Calu3 (cell line): ENCODE results near the gene SEPTIN12. TPM values are rescaled to one million over a fixed set of nuclear protein-coding genes. Genes with fewer than 3 reads are reported as not detected.

Source experiments
- BruUV-seq: library from RNA; stranded (reverse); fragments of 400-500 nt; replicated peaks from 2 replicates; lab custom pipeline; 2021; lab: Mats Ljungman, UMichigan
- CTCF ChIA-PET: fragments of 300-600 bp; sonication (Branson Sonifier 250); formaldehyde crosslinking; loops from one replicate; lab custom pipeline; 2022; ENCODE audit warnings: antibody characterized with exemption; lab: Charles Lee
- DNase-seq: peaks from one replicate; pipeline ENCODE4 v3.0.0; 2022
- H3K27ac Mint-ChIP-seq: one replicate; pipeline ENCODE4 v1.8.0; 2022; ENCODE audit warnings: mixed read lengths; ENCODE audit not compliant: unreplicated experiment
- H3K27me3 Mint-ChIP-seq: one replicate; pipeline ENCODE4 v1.8.0; 2022; ENCODE audit warnings: mixed read lengths; ENCODE audit not compliant: unreplicated experiment
- H3K36me3 Mint-ChIP-seq: one replicate; pipeline ENCODE4 v1.8.0; 2022; ENCODE audit warnings: mild to moderate bottlenecking, moderate library complexity, mixed read lengths; ENCODE audit not compliant: insufficient read depth, unreplicated experiment
- H3K4me1 Mint-ChIP-seq: one replicate; pipeline ENCODE4 v1.8.0; 2022; ENCODE audit warnings: mild to moderate bottlenecking, low read depth, mixed read lengths; ENCODE audit not compliant: unreplicated experiment
- H3K4me3 Mint-ChIP-seq: one replicate; pipeline ENCODE4 v1.8.0; 2022; ENCODE audit warnings: mild to moderate bottlenecking, low read depth, moderate library complexity, mixed read lengths; ENCODE audit not compliant: unreplicated experiment
- H3K9me3 Mint-ChIP-seq: one replicate; pipeline ENCODE4 v1.8.0; 2022; ENCODE audit warnings: low read depth, mixed read lengths; ENCODE audit not compliant: unreplicated experiment
- intact Hi-C: fragments of 100-400 bp; cut with micrococcal nuclease; formaldehyde crosslinking; loops from one replicate; pipeline ENCODE4 v1.10.0; 2022; ENCODE audit not compliant: unreplicated experiment
- total RNA-seq: library from RNA; stranded (reverse); gene quantifications from 2 replicates; pipeline ENCODE4 v1.2.3, GENCODE V29; 2022
- TF ChIP-seq, protein P1 (sequence below): fragments of 200-600 bp; IDR thresholded peaks from one replicate; pipeline ENCODE4 v1.8.0; 2022; ENCODE audit warnings: antibody characterized with exemption; ENCODE audit not compliant: unreplicated experiment

Gene SEPTIN12
- total RNA-seq, 1 experiment from 2014 or later: not detected

DNA sequence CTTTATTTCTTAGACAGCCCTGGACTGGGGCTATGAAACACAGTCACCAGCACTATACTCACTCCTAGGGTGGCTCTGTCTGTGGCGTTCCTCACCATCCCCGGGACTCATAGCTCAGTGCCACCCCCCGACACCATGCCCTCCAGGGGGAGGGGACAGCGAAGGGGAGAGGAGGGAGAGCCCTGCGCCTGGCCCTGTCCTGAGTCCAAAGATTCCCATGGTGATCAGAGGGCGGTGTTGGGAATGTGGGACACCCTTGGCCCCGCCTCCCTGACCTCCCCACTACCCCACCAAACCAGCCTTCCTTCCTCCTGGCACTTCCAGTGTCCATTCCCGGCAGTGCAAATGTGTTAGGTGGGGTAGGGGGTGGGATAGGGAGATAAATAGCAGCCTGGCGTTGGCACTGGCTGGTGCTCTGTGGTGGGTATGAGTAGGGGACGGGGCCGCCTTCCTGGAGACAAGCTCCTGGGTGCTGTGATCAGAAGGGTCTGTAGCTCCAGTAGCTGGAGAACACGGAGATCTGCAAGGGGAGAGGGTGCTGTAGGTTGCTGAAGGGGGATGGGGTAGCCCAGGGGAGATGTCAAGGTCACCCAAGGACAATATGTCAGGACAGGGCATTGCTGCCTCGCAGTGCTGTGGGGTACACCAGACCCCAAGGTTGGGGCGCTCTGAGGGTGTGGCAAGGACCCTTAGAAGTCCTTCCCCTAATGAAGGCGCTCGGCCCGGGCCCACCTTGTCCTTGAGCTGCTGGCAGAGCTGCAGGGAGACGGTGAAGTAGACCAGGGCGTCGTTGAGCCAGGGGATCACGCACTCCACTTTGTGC, 9.0 kb upstream of the SEPTIN12 start:
- H3K36me3 Mint-ChIP-seq: peaks cover 61% of the 10 kb centered on the region
- H3K27ac Mint-ChIP-seq: no peak overlapping the region
- TF ChIP-seq, protein P1, sequence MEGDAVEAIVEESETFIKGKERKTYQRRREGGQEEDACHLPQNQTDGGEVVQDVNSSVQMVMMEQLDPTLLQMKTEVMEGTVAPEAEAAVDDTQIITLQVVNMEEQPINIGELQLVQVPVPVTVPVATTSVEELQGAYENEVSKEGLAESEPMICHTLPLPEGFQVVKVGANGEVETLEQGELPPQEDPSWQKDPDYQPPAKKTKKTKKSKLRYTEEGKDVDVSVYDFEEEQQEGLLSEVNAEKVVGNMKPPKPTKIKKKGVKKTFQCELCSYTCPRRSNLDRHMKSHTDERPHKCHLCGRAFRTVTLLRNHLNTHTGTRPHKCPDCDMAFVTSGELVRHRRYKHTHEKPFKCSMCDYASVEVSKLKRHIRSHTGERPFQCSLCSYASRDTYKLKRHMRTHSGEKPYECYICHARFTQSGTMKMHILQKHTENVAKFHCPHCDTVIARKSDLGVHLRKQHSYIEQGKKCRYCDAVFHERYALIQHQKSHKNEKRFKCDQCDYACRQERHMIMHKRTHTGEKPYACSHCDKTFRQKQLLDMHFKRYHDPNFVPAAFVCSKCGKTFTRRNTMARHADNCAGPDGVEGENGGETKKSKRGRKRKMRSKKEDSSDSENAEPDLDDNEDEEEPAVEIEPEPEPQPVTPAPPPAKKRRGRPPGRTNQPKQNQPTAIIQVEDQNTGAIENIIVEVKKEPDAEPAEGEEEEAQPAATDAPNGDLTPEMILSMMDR: no peak
- H3K9me3 Mint-ChIP-seq: no peaks in the 10 kb centered on the region
- H3K4me3 Mint-ChIP-seq: peak overlapping the region; percentile 83
- peaks cover 9% of the 10 kb centered on the region for H3K4me1 Mint-ChIP-seq
- H3K27me3 Mint-ChIP-seq: no peaks in the 10 kb centered on the region
- DNase-seq: no peak
- BruUV-seq: no TSS peak
- CTCF ChIA-PET: no interaction called here
- intact Hi-C loops: no loop called here

DNA sequence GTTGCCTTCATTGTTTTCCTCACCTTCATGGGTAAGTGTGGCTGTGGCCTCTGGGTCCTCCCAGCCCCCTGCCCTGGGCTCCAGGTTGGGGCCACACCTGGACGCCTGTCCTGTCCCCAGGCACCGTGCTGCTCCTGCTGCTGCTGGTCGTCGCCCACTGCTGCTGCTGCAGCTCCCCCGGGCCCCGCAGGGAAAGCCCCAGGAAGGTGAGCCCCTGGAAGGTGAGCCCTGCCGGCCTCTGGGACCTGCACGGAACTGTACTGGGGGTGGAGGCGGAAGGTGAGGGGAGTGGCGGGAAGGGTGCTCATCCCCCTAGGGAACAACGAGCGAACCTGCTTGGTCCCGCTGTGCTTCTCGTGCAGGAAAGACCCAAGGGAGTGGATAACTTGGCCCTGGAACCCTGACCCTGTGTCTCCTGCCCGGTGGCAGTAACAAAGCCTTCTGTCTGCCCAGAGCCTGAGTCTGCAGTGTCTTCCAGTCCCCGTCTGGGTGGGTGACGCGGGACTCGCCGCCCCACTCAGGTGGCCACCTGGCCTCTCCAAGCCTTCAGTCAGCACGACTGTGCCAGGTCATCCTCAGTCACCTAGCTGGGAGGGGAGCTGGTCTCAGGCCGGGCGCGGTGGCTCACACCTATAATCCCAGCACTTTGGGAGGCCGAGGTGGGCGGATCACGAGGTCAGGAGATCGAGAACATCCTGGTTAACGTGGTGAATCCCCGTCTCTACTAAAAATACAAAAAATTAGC, 7.9 kb upstream of the SEPTIN12 start:
- Mint-ChIP-seq H3K36me3 (peaks cover 57% of the 10 kb centered on the region), H3K27me3 (no peaks in the 10 kb centered on the region), H3K4me1 (peaks cover 9% of the 10 kb centered on the region), H3K9me3 (no peaks in the 10 kb centered on the region), H3K27ac (peak overlapping the region; percentile 83), H3K4me3 (peak overlapping the region; percentile 83)
- intact Hi-C loops: no loop called here
- peak; percentile 29 for DNase-seq
- CTCF ChIA-PET: interaction anchor here (1.3 kb wide), 1 partner anchor 28 kb away, joined by 4 read pairs; no protein-coding TSS in a partner anchor
- BruUV-seq: TSS peak; percentile 81
- TF ChIP-seq, protein P1: no peak

DNA sequence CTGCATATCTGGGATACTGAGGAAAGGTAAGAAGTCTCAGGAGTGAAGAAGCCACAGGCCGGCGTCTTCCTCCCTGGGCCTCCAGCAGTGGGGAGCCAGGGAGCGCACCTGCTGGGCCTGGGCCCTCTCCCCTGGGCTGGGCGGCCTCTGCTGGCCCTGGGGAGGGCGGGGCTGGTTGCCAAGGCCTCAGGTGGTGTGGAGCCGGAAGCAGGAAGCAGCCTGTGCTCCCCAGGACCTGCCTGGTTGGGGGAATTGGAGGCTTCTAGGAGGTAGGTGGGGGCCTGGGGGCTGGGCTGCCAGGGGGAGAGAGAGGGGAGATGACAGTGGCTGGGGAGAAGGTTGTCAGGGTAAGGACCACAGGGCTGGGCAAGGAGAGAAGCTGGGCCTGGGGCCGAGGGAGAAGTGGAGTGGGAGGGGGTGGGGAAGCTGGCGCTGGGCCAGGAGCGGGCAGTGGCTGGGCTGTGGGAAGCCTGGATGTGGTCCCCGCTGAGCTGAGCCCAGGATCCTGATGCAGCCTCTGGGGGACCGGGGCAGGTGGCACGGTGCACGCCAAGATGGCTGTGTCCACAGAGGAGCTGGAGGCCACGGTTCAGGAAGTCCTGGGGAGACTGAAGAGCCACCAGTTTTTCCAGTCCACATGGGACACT, 7.2 kb upstream of the SEPTIN12 start, which contains the start of gene SMIM22:
Gene SMIM22 (plus strand): TSS at position 189 of the 647 bp plus-strand sequence. CDS start 366 bp downstream, at position 555.
- DNase-seq: peak; percentile 92
- peak within 1 kb of the TSS; percentile 83 for H3K4me3 Mint-ChIP-seq
- TF ChIP-seq, protein P1: no peak
- H3K4me1 Mint-ChIP-seq: peaks cover 2% of the 10 kb centered on the region
- CTCF ChIA-PET: interaction anchor here (0.6 to 1.3 kb wide), 2 partner anchors 15 to 28 kb away, joined by 4 to 8 read pairs; no protein-coding TSS in a partner anchor
- no TSS peak for BruUV-seq
- no peaks in the 10 kb centered on the region for H3K9me3 Mint-ChIP-seq
- no peaks in the 10 kb centered on the region for H3K27me3 Mint-ChIP-seq
- intact Hi-C loops: no loop called here
- H3K27ac Mint-ChIP-seq: peak within 1 kb of the TSS; percentile 83
- H3K36me3 Mint-ChIP-seq: peaks cover 56% of the 10 kb centered on the region

DNA sequence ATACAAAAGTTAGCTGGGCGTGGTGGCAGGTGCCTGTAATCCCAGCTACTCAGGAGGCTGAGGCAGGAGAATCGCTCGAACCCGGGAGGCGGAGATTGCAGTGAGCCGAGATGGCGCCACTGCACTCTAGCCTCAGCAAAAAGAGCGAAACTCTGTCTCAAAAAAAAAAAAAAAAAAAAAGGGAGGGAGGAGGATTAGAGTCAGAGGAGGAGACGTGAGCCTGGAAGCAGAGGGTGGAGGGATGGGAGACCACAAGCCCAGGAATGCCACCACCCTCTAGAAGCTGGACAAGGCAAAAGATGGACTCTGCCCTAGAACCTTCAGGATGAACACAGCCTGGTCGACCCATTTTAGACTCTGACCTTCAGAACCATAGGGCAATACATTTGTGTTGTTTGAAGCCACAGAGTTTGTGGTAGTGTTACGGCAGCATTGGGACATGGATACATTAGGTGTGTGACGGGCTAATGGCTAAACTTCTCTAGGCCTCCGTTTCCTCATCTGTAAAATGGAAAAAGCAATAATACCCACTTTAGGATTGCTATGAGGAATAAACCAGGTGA, 4.9 kb upstream of the SEPTIN12 start:
- Mint-ChIP-seq H3K4me3 (no peak overlapping the region), H3K27me3 (no peaks in the 10 kb centered on the region), H3K27ac (no peak overlapping the region), H3K9me3 (no peaks in the 10 kb centered on the region), H3K36me3 (peaks cover 38% of the 10 kb centered on the region), H3K4me1 (peaks cover 22% of the 10 kb centered on the region)
- no TSS peak for BruUV-seq
- DNase-seq: no peak
- TF ChIP-seq, protein P1: no peak
- intact Hi-C loops: no loop called here
- CTCF ChIA-PET: no interaction called here
